ENCODE measurements around the gene ZNF444. TPM values are rescaled to one million over a fixed set of nuclear protein-coding genes. Genes with fewer than 3 reads are reported as not detected.

ZNF444 gene
- total and polyA plus RNA-seq, 2 of the 8 experiments (the other 6 are each of a cell fraction or from before 2014, with no cell fraction given) = 49.5 to 54.5 TPM

- TF ChIP-seq, protein P1, sequence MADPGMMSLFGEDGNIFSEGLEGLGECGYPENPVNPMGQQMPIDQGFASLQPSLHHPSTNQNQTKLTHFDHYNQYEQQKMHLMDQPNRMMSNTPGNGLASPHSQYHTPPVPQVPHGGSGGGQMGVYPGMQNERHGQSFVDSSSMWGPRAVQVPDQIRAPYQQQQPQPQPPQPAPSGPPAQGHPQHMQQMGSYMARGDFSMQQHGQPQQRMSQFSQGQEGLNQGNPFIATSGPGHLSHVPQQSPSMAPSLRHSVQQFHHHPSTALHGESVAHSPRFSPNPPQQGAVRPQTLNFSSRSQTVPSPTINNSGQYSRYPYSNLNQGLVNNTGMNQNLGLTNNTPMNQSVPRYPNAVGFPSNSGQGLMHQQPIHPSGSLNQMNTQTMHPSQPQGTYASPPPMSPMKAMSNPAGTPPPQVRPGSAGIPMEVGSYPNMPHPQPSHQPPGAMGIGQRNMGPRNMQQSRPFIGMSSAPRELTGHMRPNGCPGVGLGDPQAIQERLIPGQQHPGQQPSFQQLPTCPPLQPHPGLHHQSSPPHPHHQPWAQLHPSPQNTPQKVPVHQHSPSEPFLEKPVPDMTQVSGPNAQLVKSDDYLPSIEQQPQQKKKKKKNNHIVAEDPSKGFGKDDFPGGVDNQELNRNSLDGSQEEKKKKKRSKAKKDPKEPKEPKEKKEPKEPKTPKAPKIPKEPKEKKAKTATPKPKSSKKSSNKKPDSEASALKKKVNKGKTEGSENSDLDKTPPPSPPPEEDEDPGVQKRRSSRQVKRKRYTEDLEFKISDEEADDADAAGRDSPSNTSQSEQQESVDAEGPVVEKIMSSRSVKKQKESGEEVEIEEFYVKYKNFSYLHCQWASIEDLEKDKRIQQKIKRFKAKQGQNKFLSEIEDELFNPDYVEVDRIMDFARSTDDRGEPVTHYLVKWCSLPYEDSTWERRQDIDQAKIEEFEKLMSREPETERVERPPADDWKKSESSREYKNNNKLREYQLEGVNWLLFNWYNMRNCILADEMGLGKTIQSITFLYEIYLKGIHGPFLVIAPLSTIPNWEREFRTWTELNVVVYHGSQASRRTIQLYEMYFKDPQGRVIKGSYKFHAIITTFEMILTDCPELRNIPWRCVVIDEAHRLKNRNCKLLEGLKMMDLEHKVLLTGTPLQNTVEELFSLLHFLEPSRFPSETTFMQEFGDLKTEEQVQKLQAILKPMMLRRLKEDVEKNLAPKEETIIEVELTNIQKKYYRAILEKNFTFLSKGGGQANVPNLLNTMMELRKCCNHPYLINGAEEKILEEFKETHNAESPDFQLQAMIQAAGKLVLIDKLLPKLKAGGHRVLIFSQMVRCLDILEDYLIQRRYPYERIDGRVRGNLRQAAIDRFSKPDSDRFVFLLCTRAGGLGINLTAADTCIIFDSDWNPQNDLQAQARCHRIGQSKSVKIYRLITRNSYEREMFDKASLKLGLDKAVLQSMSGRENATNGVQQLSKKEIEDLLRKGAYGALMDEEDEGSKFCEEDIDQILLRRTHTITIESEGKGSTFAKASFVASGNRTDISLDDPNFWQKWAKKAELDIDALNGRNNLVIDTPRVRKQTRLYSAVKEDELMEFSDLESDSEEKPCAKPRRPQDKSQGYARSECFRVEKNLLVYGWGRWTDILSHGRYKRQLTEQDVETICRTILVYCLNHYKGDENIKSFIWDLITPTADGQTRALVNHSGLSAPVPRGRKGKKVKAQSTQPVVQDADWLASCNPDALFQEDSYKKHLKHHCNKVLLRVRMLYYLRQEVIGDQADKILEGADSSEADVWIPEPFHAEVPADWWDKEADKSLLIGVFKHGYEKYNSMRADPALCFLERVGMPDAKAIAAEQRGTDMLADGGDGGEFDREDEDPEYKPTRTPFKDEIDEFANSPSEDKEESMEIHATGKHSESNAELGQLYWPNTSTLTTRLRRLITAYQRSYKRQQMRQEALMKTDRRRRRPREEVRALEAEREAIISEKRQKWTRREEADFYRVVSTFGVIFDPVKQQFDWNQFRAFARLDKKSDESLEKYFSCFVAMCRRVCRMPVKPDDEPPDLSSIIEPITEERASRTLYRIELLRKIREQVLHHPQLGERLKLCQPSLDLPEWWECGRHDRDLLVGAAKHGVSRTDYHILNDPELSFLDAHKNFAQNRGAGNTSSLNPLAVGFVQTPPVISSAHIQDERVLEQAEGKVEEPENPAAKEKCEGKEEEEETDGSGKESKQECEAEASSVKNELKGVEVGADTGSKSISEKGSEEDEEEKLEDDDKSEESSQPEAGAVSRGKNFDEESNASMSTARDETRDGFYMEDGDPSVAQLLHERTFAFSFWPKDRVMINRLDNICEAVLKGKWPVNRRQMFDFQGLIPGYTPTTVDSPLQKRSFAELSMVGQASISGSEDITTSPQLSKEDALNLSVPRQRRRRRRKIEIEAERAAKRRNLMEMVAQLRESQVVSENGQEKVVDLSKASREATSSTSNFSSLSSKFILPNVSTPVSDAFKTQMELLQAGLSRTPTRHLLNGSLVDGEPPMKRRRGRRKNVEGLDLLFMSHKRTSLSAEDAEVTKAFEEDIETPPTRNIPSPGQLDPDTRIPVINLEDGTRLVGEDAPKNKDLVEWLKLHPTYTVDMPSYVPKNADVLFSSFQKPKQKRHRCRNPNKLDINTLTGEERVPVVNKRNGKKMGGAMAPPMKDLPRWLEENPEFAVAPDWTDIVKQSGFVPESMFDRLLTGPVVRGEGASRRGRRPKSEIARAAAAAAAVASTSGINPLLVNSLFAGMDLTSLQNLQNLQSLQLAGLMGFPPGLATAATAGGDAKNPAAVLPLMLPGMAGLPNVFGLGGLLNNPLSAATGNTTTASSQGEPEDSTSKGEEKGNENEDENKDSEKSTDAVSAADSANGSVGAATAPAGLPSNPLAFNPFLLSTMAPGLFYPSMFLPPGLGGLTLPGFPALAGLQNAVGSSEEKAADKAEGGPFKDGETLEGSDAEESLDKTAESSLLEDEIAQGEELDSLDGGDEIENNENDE (IDR thresholded peaks at IDR 0.05; ENCODE audit: insufficient replicate concordance, low read length) = no peak
Observed at GRCh38 chr19:56148096-56148495, 7.0 kb downstream of the ZNF444 start (continued).

All from H1 (cell line).